ENCODE results near the gene GIPC3.

DNA sequence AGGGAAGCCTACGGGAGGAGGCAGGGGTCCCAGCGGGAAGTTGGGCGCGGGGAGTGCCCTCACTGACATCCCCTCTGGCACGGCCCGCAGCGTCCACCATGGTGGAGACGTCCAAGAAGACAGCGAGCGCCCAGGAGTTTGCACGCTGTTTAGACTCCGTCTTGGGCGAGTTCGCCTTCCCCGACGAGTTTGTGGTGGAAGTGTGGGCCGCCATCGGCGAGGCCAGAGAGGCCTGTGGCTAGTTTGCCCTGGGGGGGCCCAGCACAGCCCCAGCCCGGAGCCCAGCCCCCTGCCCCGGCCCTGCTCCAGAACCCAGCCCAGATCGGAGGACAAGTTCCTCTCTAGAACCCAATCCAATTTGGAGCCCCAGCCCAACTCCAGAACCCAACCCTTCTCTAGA is 4.7 kb downstream of the GIPC3 start:
- TF ChIP-seq JUN (IDR thresholded peaks at IDR 0.05; ENCODE audit: low read depth, low read length) (no peak), CHD7 (IDR thresholded peaks at IDR 0.05; ENCODE audit: insufficient replicate concordance, low read length) (no peak), POLR2AphosphoS5 (IDR thresholded peaks at IDR 0.05; ENCODE audit: low read depth, low read length) (no peak), EP300 (IDR thresholded peaks at IDR 0.05; ENCODE audit: borderline replicate concordance in 1 of 2, low read depth in 2 of 2, low read length in 2 of 2) (no peak), CHD1 (IDR thresholded peaks at IDR 0.05; ENCODE audit: low read depth, low read length) (no peak), EZH2 (IDR thresholded peaks at IDR 0.05; ENCODE audit: low read depth, low read length, severe bottlenecking) (no peak), GABPA (IDR thresholded peaks at IDR 0.05; ENCODE audit: borderline replicate concordance, insufficient read depth, low read length) (no peak)
- TF ChIP-seq, protein P1, sequence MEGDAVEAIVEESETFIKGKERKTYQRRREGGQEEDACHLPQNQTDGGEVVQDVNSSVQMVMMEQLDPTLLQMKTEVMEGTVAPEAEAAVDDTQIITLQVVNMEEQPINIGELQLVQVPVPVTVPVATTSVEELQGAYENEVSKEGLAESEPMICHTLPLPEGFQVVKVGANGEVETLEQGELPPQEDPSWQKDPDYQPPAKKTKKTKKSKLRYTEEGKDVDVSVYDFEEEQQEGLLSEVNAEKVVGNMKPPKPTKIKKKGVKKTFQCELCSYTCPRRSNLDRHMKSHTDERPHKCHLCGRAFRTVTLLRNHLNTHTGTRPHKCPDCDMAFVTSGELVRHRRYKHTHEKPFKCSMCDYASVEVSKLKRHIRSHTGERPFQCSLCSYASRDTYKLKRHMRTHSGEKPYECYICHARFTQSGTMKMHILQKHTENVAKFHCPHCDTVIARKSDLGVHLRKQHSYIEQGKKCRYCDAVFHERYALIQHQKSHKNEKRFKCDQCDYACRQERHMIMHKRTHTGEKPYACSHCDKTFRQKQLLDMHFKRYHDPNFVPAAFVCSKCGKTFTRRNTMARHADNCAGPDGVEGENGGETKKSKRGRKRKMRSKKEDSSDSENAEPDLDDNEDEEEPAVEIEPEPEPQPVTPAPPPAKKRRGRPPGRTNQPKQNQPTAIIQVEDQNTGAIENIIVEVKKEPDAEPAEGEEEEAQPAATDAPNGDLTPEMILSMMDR (IDR thresholded peaks at IDR 0.05; ENCODE audit: control extremely low read depth in 1 of 3, insufficient read depth in 1 of 3, low read depth in 1 of 3, low read length in 3 of 3): no peak
